ENCODE data around the gene CYP46A1. TPM values are rescaled to one million over a fixed set of nuclear protein-coding genes. Genes with fewer than 3 reads are reported as not detected.

Gene CYP46A1
- total and polyA plus RNA-seq, 8 donors, result 1.0 to 5.2 (median 1.8) TPM

GRCh38 chr14:99679543-99679942 is 4.6 kb upstream of the CYP46A1 start:
- H3K9me3 ChIP-seq, result no peaks in the 10 kb centered on the region
- H3K4me3 ChIP-seq, result no peak overlapping the region
- H3K27ac ChIP-seq, result no peak overlapping the region
- 68 to 82% methylated on average over 8 of the region's 8 CpGs for WGBS, 2 donors
- ATAC-seq (no peak), FAIRE-seq (no peak), DNase-seq (peak in 1 of 6 donors; percentile 10)
- intact Hi-C loops (cut with DNase I), result loop anchor here in 1 of 3 donors (5.0 kb wide), 1 partner anchor 208 kb away; no protein-coding TSS in a partner anchor
- H3K27me3 ChIP-seq, result no peaks in the 10 kb centered on the region
- H3K4me1 ChIP-seq, result peaks cover 0 to 6% (median 4%) of the 10 kb centered on the region in 3 donors
- no peaks in the 10 kb centered on the region for H3K36me3 ChIP-seq
- TF ChIP-seq CTCF (IDR thresholded peaks at IDR 0.05), result no peak

GRCh38 chr14:99679996-99680395 is 4.1 kb upstream of the CYP46A1 start:
- no peak for FAIRE-seq
- no peaks in the 10 kb centered on the region for H3K27me3 ChIP-seq
- intact Hi-C loops (cut with DNase I), result loop anchor here in 1 of 3 donors (5.0 kb wide), 1 partner anchor 207 kb away; no protein-coding TSS in a partner anchor
- no peak for ATAC-seq
- H3K36me3 ChIP-seq, result no peaks in the 10 kb centered on the region
- no peaks in the 10 kb centered on the region for H3K9me3 ChIP-seq
- 52 to 64% methylated on average over 5 of the region's 5 CpGs for WGBS, 2 donors
- peaks cover 0 to 6% (median 4%) of the 10 kb centered on the region in 3 donors for H3K4me1 ChIP-seq
- no peak for TF ChIP-seq CTCF (IDR thresholded peaks at IDR 0.05)
- no peak for DNase-seq
- H3K27ac ChIP-seq, result no peak overlapping the region
- no peak overlapping the region for H3K4me3 ChIP-seq

GRCh38 chr14:99681101-99681831 is 2.8 kb upstream of the CYP46A1 start:
- Histone ChIP-seq H3K4me3 (no peak overlapping the region), H3K9me3 (no peaks in the 10 kb centered on the region), H3K27me3 (no peaks in the 10 kb centered on the region), H3K27ac (no peak overlapping the region), H3K4me1 (peaks cover 0 to 6% (median 4%) of the 10 kb centered on the region in 3 donors), H3K36me3 (no peaks in the 10 kb centered on the region)
- ATAC-seq (no peak), DNase-seq (peak in 1 of 6 donors; percentile 33), FAIRE-seq (no peak)
- WGBS, 2 donors, result 48 to 59% methylated on average over 12 of the region's 12 CpGs
- no peak for TF ChIP-seq CTCF (IDR thresholded peaks at IDR 0.05)
- intact Hi-C loops (cut with DNase I), result no loop called here

- ATAC-seq (no peak), DNase-seq (peak in 1 of 6 donors; percentile 28), FAIRE-seq (no peak)
- no peaks in the 10 kb centered on the region for H3K27me3 ChIP-seq
- H3K36me3 ChIP-seq, result no peaks in the 10 kb centered on the region
- TF ChIP-seq CTCF (IDR thresholded peaks at IDR 0.05), result no peak
- intact Hi-C loops (cut with DNase I), result no loop called here
- no peak overlapping the region for H3K27ac ChIP-seq
- H3K4me1 ChIP-seq, result peaks cover 0 to 6% (median 4%) of the 10 kb centered on the region in 3 donors
- no peak overlapping the region for H3K4me3 ChIP-seq
- 41 to 59% methylated on average over 11 of the region's 11 CpGs for WGBS, 2 donors
- H3K9me3 ChIP-seq, result no peaks in the 10 kb centered on the region
These were observed 2.3 kb upstream of the CYP46A1 start for GRCh38 chr14:99681832-99682148.
